GM18502 (cell line): ENCODE measurements around the gene COBLL1.
A peak's percentile ranks its signal among the peaks of the same experiment; 100 is the strongest.
"Not testable (repeated sequence)": the region's sequence is repeated elsewhere in the genome, so short reads cannot be mapped to it uniquely, and the experiment has no call there.

Source experiments
- ATAC-seq: cut with Tn5 transposase; IDR thresholded peaks from one replicate; pipeline ENCODE4 v1.9.1; 2021; ENCODE audit warnings: mild to moderate bottlenecking; ENCODE audit not compliant: unreplicated experiment, poor library complexity

Gene COBLL1

GRCh38 chr2:164841719-164842623 is at the start of gene COBLL1:
Gene COBLL1, minus strand, starts transcription at chr2:164841823. Its CDS starts 627 bp downstream, at chr2:164841196.
- peak; percentile 71 for ATAC-seq

- no peak for ATAC-seq
These were observed 48.9 kb upstream of the COBLL1 start for GRCh38 chr2:164890544-164890943.

GRCh38 chr2:164888592-164888991 is 47.0 kb upstream of the COBLL1 start:
- ATAC-seq, result no peak

- no peak for ATAC-seq
These were observed 46.0 kb upstream of the COBLL1 start for GRCh38 chr2:164887434-164888144.

GRCh38 chr2:164882276-164882675 is 40.7 kb upstream of the COBLL1 start:
- no peak for ATAC-seq

- ATAC-seq, result no peak
These were observed 39.9 kb upstream of the COBLL1 start for GRCh38 chr2:164881524-164881923.

GRCh38 chr2:164879901-164880535 is 38.4 kb upstream of the COBLL1 start:
- no peak for ATAC-seq

GRCh38 chr2:164877927-164878326 is 36.3 kb upstream of the COBLL1 start:
- ATAC-seq, result no peak

GRCh38 chr2:164877169-164877568 is 35.5 kb upstream of the COBLL1 start:
- ATAC-seq, result no peak

GRCh38 chr2:164875334-164876205 is 33.9 kb upstream of the COBLL1 start:
- ATAC-seq, result no peak

GRCh38 chr2:164873210-164873908 is 31.7 kb upstream of the COBLL1 start:
- no peak for ATAC-seq

GRCh38 chr2:164871404-164871803 is 29.8 kb upstream of the COBLL1 start:
- ATAC-seq, result no peak

- no peak for ATAC-seq
These were observed 27.8 kb upstream of the COBLL1 start for GRCh38 chr2:164869420-164869772.

- ATAC-seq, result no peak
These were observed 27.2 kb upstream of the COBLL1 start for GRCh38 chr2:164868563-164869419.

GRCh38 chr2:164867779-164868397 is 26.3 kb upstream of the COBLL1 start:
- no peak for ATAC-seq

- ATAC-seq, result not testable (repeated sequence)
These were observed 24.8 kb upstream of the COBLL1 start for GRCh38 chr2:164866381-164866780.

- no peak for ATAC-seq
These were observed 19.0 kb upstream of the COBLL1 start for GRCh38 chr2:164860694-164861042.
